GM19023 (cell line): ENCODE data around the gene DENND6B.
"Not testable (repeated sequence)": the region's sequence is repeated elsewhere in the genome, so short reads cannot be mapped to it uniquely, and the experiment has no call there.

ENCODE experiments used
- ATAC-seq: cut with Tn5 transposase; IDR thresholded peaks from one replicate; pipeline ENCODE4 v1.9.1; 2021; ENCODE audit warnings: mild to moderate bottlenecking, moderate library complexity; ENCODE audit not compliant: unreplicated experiment

DENND6B gene

DNA sequence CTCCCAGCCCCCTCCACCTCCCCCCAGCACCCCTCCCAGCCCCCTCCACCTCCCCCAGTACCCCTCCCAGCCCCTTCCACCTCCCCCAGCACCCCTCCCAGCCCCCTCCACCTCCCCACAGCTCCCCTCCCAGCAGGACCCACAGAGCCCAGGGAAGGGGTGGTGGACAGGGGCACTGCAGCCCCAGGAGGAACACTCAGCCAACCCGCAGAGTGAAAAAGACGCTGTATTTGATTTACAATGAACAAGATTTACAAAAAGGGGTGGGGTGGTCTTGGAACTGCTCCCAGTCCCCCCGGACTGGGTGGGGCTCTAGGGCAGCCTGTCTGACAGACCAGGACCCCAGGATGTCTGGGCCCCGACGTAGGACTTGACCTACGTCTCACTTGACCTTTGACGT lies 52.0 kb downstream of the DENND6B start:
- no peak for ATAC-seq

DNA sequence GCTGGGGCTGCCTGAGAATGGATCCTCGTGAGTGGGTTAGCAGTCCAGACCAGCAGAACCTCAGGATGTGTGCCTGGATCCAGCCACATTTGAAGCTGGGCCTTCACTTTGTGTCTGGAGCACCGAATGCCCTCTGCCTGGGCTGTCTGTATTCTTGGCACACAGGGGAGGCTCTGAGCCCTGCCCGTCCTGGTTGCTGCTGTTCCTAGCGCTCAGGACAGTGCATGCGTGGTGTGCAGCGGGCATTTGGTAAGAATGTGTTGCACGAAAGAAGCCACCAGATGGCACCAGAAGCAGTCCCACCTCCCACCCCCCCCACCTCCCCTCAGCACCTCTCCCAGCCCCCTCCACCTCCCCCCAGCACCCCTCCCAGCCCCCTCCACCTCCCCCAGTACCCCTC lies 52.5 kb downstream of the DENND6B start:
- no peak for ATAC-seq

DNA sequence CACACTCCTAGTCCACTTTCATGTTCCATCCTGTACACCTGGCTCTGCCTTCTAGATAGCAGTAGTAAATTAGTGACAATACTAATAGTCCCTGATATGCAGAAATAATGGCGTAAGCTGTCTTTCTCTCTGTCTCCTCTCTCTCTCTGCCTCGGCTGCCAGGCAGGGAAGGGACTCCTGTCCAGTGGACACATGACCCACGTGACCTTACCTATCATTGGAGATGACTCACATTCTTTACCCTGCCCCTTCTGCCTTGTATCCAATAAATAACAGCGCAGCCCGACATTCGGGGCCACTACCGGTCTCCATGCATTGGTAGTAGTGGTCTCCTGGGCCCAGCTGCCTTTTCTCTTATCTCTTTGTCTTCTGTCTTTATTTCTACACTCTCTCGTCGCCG lies 53.0 kb downstream of the DENND6B start:
- not testable (repeated sequence) for ATAC-seq

DNA sequence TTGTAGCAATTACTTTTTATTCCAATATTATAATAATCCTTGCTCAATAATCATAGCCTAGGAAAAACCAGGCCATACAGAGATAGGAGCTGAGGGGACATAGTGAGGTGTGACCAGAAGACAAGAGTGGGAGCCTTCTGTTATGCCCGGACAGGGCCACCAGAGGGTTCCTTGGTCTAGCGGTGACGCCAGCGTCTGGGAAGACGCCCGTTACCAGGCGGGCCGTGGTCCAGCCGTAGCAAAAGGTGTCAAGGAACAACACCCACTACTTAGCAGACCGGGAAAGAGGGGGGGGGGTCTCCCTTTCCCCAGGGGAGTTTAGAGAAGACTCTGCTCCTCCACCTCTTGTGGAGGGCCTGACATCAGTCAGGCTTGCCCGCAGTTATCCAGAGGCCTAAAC lies 53.5 kb downstream of the DENND6B start:
- ATAC-seq: not testable (repeated sequence)

DNA sequence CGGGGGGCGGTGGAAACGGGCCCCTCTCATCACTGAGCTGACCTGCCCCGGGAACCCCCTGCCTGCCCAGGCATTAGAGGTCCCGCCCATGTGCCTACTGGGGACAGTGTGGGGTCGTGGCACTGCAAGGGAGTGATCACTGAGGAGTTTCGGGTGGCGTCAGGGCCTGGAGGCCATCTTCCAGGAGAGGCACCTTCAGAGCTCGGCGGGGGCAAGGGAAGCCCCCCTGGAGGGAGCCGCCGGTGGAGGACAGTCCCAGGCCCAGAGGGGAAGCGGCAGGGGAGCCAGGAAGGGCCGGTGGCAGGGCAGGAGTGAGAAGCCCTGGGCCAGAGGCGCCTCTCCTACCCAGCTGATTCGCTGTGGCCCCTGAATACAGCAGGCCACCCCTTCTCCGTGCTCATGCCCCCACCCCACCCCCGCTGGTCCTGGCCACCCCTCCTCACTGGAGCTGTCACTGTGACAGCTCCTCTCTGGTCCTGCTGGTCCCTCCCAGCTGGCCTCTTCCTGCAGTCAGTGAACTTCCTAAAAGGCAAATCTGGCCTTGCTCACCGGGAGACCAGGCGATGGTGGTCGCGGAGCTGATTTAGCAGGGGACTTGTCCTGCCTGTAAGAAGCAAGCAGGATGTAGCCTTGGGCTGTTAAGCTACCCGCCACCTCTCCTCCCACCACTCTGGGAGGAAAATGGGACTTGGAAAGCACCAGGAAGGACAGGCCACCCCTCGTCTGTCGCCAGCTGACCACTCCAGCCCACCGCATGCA lies 54.6 kb downstream of the DENND6B start:
- no peak for ATAC-seq

DNA sequence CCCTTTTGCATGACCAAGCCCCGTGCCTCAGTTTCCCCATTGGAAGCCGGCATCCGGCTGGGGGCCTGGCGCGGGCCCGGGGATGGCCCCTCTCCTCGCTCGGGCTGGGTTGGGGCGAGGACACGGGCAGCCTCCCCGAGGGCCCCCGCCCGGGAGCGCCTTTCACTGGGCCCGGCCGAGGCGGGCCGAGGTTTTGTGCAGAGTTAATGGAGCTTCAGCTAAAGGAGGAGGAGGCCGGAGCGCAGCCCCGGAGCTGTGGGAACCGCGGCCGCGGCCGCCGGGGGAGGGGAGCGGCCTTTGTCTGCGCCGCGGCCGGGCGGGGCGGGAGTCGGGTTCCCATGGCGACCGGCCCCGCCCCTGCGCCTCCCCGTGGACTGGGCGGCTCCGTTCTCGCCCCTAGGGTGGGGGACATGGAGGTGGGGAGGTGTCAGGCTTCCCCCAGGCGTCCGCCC lies 55.3 kb downstream of the DENND6B start:
- no peak for ATAC-seq

DNA sequence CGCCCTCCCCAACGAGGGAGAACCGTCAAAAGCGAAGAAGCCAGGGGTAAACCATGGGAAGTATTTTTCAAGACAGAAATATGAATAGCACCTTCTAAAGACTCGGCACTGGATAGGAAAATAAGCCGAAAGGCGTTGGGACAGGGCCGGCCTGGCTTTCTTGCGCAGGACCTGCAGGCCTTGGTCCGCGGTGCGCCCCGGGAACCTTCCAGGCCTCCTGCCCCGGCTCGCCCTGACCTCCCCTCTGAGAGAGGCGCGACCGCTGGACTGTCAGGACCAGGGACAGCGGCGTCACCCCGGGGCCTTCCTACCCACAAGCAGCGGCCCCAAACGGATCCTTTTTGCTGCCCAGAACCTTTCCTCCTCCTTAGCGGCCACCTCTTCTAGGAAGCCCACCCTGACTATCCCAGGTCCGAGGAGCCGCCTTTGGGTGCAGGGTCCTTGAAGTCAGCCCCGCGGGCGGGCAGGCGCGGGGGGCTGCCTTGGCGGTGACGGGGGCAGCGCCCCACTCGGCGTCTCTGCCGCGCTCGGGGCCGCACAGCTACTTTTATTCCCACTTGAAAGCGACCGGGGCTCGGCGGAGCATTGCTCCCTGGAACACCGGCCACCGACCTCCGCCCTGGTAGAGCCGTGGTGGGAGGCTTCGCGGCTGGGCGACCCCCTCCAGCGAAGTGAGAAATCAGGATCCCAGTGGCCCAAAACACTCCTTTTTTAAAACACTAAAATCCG lies 56.0 kb downstream of the DENND6B start:
- ATAC-seq: no peak

DNA sequence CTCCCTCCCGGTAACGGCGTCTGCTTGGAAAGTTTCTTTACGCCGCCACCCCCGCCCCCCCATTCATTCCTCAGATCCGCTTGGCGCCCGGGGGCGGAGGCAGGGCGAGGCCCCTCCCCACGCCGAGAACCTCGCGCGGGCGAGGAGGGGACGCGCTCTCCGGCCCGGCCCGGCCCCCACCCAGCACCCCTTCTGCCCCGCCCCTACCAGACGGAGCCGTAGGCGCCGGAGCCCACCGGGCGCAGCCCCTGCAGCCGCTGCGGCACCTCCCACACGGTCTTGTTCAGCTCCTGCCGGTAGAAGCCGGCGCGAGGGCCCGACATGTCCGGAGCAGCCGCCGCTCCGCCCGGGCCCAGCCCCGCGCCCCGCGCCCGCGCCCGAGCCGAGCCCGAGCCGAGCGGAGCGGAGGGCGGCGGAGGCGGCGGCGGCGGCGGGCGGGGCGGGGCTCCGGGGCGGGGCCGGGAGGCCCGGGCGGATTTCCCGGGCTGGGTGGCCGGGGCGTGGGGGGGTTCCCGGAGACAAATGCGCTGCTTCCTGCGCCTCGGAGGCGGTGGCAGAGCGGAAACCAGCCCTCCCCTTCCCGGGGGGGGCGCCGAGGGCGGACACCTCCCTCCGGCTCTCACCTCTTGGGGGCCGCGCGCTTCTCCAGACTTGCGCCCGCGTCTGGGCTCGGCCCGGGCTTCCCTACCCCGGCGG lies 56.7 kb downstream of the DENND6B start, which contains the start of gene MAPK11:
TSS of gene MAPK11 (minus strand) at position 411 of the 696 bp plus-strand sequence. CDS start at position 323, 88 bp downstream.
- ATAC-seq: no peak

DNA sequence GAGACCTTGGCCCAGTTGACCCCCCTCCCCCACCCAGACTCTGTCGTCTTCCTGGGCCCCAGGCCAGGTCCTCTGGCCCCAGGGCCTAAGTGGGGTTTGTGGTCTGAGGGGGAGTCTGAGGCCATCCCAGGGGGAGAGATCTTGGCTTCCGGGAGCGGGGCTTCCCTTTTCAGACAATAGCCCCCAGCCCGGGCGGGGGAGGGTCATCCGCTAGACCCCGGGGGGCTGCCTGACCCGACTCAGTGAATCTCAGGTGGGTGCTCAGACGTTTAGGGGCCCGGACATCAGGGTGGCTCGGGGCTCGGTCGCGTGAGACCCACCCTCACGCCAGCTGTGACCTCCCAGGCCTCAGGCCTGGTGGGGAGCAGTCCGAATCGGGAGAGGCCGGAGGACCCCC lies 57.2 kb downstream of the DENND6B start:
- no peak for ATAC-seq

DNA sequence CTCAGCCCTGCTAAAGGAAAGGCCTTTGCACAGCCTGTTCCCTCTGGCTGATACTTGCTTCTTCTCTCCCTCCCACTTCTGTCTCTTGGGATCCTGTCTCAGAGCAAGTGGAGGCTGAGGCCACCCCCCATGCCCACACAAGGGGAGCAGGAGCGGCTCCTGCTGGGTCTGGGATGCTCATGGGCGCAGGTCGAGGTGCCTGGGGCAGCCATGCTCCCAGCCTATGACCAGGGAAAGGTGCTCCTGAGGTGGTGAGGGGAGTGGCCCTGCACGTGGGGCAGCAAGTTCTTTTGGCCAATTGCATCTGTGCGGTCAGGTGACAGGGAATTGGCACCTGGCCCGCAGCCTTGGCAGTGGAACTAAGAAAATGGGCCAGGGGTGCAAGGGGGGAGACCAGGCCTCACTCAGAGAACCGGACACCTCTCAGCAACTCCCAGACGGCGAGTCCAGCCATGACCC lies 58.1 kb downstream of the DENND6B start:
- ATAC-seq: no peak

DNA sequence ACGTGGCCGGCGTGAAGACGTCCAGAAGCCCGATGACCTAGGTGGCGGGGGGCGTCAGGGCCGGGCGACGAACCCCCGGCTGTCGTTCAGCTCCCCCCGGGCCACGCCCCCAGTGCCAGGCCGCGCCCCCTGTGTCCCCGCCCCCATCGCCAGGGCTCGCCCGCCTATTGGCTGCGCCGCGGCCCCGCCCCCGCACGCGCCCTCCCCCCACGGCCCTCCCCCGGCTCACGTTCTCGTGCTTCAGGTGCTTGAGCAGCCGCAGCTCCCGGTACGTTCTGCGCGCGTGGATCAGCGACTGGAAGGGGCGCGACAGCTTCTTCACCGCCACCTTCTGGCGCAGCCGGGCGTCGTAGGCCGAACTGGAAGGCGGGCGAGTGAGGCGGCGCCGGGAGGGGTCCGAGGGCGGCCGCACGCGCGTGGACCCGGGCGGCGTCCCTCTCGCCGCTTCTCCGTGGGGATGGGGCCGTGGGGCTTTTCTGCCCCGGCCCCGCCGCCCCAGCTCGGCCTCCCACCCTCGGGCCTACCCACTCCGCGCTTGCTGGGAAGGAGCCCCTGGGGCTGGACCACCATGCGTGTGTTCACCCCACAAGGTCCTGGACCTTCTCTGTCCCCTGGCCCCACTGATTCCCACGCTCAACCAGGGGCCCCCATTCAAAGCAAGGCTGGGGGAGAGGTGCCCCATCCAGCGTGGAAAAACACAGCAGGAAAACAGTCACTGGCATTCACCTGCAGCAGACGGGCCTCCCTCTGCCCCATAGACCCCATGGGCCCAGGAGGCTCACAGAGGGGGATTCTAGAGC lies 59.0 kb downstream of the DENND6B start:
- no peak for ATAC-seq

DNA sequence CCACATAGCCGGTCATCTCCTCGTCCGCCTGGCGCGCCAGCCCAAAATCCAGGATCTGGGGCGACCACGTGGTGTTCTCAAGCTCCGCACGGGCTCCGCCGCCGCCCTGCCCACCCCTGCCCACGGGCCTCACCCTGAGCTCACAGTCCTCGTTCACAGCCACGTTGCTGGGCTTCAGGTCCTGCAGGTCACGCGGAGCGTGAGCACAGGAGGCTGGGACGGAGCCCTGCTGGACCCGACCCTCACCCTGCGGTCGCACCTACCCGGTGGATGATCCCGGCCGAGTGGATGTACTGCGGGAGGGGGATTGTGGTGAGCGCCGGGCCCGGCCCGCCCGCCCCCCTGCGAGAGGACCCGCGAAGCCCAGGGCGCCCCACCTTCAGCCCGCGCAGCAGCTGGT lies 59.8 kb downstream of the DENND6B start:
- no peak for ATAC-seq

DNA sequence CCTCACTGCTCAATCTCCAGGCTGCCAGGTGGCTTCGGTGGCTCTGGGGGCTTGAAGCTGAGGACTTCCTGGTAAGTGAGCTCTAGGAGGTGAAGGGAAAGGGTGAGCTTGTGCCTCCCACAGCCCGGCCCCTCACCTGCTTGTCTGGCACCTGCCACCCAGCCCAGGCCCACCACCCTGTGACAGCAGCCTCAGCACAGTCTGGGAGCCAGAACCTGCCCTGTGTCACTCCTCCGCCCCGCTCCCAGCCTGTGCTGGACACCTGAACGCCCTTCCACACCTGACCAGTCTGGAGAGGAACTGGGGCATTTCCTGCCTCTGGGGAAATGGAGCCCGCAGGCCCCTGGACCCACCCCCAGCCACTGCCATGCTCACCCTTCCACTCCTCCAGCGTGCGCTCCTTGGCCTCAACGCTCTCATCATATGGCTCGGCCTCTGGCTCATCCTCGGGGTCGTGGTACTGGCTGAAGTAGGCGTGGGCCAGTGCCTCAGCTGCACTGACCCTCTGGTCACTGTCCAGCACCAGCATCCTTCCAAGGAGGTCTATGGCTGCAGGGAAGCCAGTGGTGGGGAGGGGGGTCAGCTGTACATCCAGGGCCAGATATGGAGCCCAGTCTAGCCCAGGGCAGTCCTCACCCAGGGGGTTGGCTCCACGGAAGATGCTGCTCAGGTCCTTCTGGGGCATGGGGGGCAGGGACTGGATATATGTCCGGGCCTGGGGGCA lies 61.7 kb downstream of the DENND6B start:
- ATAC-seq: no peak

DNA sequence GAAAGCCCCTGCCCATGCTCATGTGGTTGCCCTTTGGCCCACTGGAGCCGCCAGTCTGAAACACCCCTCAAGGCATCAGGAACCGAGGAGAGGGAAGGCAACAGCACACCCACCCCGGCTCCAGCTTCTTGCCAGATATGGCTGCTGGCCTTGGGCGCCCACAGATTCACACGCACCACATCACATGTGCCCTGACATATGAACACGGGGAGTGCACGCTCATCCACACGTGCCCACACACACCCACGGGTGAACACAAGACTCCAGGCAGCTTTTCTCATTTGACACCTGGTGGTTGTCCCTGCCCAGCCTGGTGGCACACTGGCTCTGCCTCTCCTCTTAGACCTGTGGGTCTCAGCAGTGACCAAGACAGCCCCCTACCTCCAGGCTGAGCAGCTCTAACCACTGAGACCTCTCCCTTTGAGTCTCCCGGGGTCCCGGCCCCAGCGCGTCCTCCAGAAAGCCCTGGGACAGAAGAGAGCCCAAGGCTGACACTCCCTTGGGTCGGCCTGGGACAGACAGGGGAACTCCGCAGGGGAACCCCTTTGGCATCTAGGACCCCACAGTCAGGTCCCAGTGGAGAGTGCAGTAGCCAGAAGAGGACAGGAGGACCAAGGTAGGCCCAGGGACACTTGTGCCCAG lies 62.6 kb downstream of the DENND6B start:
- no peak for ATAC-seq

DNA sequence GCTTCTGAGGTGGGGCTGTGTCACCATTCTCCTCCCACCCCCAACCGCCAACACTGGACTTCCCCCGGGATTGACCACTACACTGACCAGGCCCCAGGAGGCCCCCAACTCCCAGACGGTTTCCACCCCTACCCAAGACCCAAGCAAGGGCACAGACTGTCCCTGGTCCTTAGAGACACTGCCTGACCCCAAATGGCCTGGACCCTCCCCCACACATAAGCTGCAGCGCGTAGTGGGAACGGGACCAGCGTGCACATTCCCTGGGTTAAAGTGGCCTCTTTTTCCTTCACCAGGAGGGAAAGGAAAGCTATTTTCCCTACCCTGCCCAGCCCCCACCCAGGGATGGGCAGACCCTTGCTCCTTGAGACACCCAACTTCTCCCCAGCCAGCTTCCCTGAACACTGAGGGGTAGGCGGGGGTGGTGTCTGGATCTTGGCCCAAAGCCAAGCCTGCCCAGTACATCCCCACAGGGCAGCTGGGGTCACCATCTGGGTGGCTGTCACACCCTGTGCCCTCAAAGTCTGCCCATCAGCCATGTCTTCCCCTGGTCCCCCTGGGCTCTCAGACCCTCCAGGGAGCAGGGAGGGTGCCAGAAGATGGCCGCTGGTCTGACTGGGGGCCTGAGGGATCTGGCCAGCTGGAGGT lies 63.7 kb downstream of the DENND6B start:
- ATAC-seq: no peak

DNA sequence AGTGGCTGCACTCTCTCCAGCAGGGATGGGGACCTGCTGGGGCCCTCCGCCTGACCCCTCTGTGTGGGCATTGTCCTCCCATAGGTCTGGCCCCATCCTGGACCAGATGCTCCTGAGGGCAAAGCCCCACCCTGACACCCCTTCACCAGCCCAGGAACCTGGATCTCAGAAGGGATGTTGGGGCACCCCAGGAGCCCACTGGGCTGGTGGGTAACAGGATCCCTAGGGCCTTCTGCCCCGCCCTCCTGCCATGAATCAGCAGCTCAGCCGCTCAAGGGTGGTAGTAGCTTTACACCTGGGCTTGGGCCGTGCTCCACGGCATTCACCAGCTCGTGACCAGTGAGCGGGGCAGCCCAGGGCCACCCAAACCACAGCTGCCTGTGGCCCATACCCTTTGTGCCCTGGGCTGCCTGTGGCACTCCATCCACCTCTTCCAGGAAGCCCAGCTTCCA lies 64.3 kb downstream of the DENND6B start:
- ATAC-seq: no peak

DNA sequence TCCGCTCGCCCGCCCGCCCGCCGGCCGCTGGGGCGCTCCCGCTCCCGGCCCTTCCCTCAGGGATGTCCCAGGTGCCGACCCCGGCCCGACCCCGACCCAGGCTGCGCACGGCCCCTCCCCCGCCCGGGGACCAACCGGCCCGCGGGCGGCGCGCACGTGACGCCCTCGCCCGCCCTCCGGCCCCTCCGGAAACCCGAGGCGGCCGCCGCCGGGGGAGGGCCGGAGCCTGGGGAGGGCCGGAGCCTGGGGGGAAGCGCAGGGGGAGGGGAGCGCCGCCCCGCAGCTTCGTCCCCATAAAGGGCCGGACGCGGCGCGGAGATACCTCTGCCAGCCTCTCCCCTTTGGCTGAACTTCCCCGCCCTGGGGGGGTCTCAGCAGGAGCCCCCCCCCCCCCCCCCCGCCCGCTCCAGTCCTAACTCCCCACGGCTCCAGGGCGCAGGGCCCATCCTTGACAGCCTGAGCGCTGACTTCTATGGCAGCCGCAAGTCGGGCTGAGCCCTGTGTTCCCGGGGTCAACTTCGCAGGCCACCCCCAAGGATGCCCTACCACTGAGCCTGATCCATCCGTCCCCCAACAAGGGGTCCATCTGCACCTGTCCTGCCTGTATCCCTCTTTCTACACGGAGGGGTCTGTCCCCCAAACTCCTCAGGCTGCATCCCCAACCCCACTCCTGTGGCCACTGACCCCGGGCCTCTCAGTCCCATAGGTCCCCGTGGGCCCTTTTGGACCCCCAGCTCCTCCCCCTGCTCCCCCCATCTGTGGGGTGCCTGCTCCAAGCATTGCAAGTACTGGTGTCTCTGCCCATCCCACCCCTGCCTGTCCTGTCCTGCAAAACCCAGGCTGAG lies 65.0 kb downstream of the DENND6B start, which contains the start of gene MAPK12:
TSS of gene MAPK12 (minus strand) at position 69 of the 845 bp plus-strand sequence. CDS start 174 bp downstream, outside the sequence.
- no peak for ATAC-seq
